HFF-Myc (cell line): ENCODE results near the gene GPX4.

ENCODE experiments used
- DNase-seq: peaks from one replicate; pipeline ENCODE4 v3.0.0-alpha.2; 2011; ENCODE audit warnings: low read depth; ENCODE audit errors: extremely low read depth
- H3K4me3 ChIP-seq: replicated peaks from 2 replicates; pipeline ENCODE4 v1.5.1; 2011; ENCODE audit warnings: low read depth, mild to moderate bottlenecking, control low read depth, low read length
- CTCF ChIP-seq: IDR thresholded peaks from 2 replicates; pipeline ENCODE4 v1.5.1; 2012; ENCODE audit warnings: mild to moderate bottlenecking, low read depth, low read length, control low read depth; ENCODE audit errors: missing control alignments

GPX4 gene

GRCh38 chr19:1103708-1104310 lies at the start of gene GPX4:
Gene GPX4, plus strand, starts transcription at chr19:1103994. Its CDS starts 50 bp downstream, at chr19:1104044.
- no peak for TF ChIP-seq CTCF
- peak; percentile 95 for DNase-seq
- peak within 1 kb of the TSS; percentile 63 for H3K4me3 ChIP-seq

GRCh38 chr19:1054102-1055027 lies 49.4 kb upstream of the GPX4 start:
- DNase-seq, result no peak
- H3K4me3 ChIP-seq, result no peak overlapping the region
- no peak for TF ChIP-seq CTCF

GRCh38 chr19:1055028-1055425 lies 48.8 kb upstream of the GPX4 start:
- TF ChIP-seq CTCF, result no peak
- H3K4me3 ChIP-seq, result no peak overlapping the region
- no peak for DNase-seq

GRCh38 chr19:1055886-1056620 lies 47.7 kb upstream of the GPX4 start:
- no peak overlapping the region for H3K4me3 ChIP-seq
- DNase-seq, result no peak
- no peak for TF ChIP-seq CTCF

GRCh38 chr19:1057176-1057855 lies 46.5 kb upstream of the GPX4 start:
- no peak for TF ChIP-seq CTCF
- H3K4me3 ChIP-seq, result no peak overlapping the region
- peak; percentile 33 for DNase-seq

- no peak overlapping the region for H3K4me3 ChIP-seq
- TF ChIP-seq CTCF, result no peak
- no peak for DNase-seq
Observed at GRCh38 chr19:1058112-1058511, 45.7 kb upstream of the GPX4 start.
